Upper lobe of left lung (tissue), 6 donors: Measurements from ENCODE around the gene SEMA3D. TPM values are rescaled to one million over a fixed set of nuclear protein-coding genes. Genes with fewer than 3 reads are reported as not detected.

Source experiments
- ATAC-seq, 2 donors: fragments of 200-7000 bp; cut with Tn5 transposase; one replicate each; pipeline ENCODE4 v1.9.1; 2022; ENCODE audit warnings: mild to moderate bottlenecking in 2 of 2, moderate library complexity in 2 of 2; ENCODE audit not compliant: low FRiP score in 2 of 2
- DNase-seq, 2 donors: peaks; one replicate each; pipeline ENCODE4 v3.0.0-alpha.2; 2019 to 2020
- H3K27ac ChIP-seq, 4 donors: fragments of 200-600 bp; sonication (generic); one replicate each; pipeline ENCODE4 v1.5.1; 2016 to 2019
- H3K27me3 ChIP-seq, 4 donors: fragments of 200-600 bp; sonication (generic); one replicate each; pipeline ENCODE4 v1.5.1; 2017 to 2019
- H3K36me3 ChIP-seq, 4 donors: fragments of 200-600 bp; sonication (generic); one replicate each; pipeline ENCODE4 v1.5.1; 2016 to 2019
- H3K4me1 ChIP-seq, 4 donors: fragments of 200-600 bp; sonication (generic); one replicate each; pipeline ENCODE4 v1.5.1; 2018 to 2019
- H3K4me3 ChIP-seq, 4 donors: fragments of 200-600 bp; sonication (generic); one replicate each; pipeline ENCODE4 v1.5.1; 2017 to 2019; ENCODE audit warnings: mild to moderate bottlenecking in 2 of 4, moderate library complexity in 1 of 4
- H3K9me3 ChIP-seq, 4 donors: fragments of 200-600 bp; sonication (generic); one replicate each; pipeline ENCODE4 v1.5.1; 2018 to 2019
- CTCF ChIP-seq, 6 experiments: fragments of 450-650 bp in 4 of 6; fragments of 200-600 bp in 2 of 6; sonication (generic) in 2 of 6; IDR thresholded peaks; one replicate each; pipeline ENCODE4 v1.5.1; 2016 to 2019; ENCODE audit warnings: antibody characterized with exemption in 6 of 6
- EP300 ChIP-seq, 4 donors: sonication (generic); formaldehyde crosslinking; IDR thresholded peaks; one replicate each; pipeline ENCODE4 v1.5.1; 2017; ENCODE audit warnings: antibody characterized with exemption in 4 of 4, control low read depth in 2 of 4
- POLR2A ChIP-seq, 4 donors: fragments of 450-650 bp; IDR thresholded peaks; one replicate each; pipeline ENCODE4 v1.5.1; 2016 to 2017; ENCODE audit warnings: antibody characterized with exemption in 4 of 4, mild to moderate bottlenecking in 2 of 4
- POLR2AphosphoS5 ChIP-seq, 2 donors: sonication (generic); formaldehyde crosslinking; IDR thresholded peaks; one replicate each; pipeline ENCODE4 v1.5.1; 2017; ENCODE audit warnings: antibody characterized with exemption in 2 of 2
- WGBS, 2 donors: methylation state at CpG; one replicate each; pipeline ENCODE4 v1.1.5; 2017 to 2018; 5-methylcytosine and 5-hydroxymethylcytosine counted together
- total RNA-seq, 6 donors: library from RNA; depleted of rRNA in 4 of 6; stranded (reverse); fragments of >200 nt in 4 of 6; gene quantifications; one replicate each; pipeline versions ENCODE4 v1.1.0 to v1.2.1, GENCODE V29; 2016 to 2021
- donor health status: DM: no; HTN: no; CAD: no; lungs with moderate emphysema.
- donor health status: DM: no; HTN: yes; CAD: no; lungs with severe emphysema.

Gene SEMA3D
- total RNA-seq, 6 donors from 2014 or later, result 1.7 to 8.1 (median 3.5) TPM

GRCh38 chr7:85065888-85066485, 120.9 kb downstream of the SEMA3D start:
- no peak overlapping the region for H3K27ac ChIP-seq
- no peaks in the 10 kb centered on the region for H3K9me3 ChIP-seq
- TF ChIP-seq POLR2A (IDR thresholded peaks at IDR 0.05) (no peak), CTCF (IDR thresholded peaks at IDR 0.05) (no peak), POLR2AphosphoS5 (IDR thresholded peaks at IDR 0.05) (no peak)
- no peaks in the 10 kb centered on the region for H3K27me3 ChIP-seq
- no peaks in the 10 kb centered on the region for H3K4me1 ChIP-seq
- no peak overlapping the region for H3K4me3 ChIP-seq
- H3K36me3 ChIP-seq, result no peaks in the 10 kb centered on the region
- ATAC-seq (no peak), DNase-seq (no peak)

- H3K4me3 ChIP-seq, result no peak overlapping the region
- no peak overlapping the region for H3K27ac ChIP-seq
- no peaks in the 10 kb centered on the region for H3K4me1 ChIP-seq
- DNase-seq, result no peak
- H3K27me3 ChIP-seq, result no peaks in the 10 kb centered on the region
- TF ChIP-seq EP300 (IDR thresholded peaks at IDR 0.05), result no peak
- no peak for TF ChIP-seq CTCF (IDR thresholded peaks at IDR 0.05)
- no peak for TF ChIP-seq POLR2AphosphoS5 (IDR thresholded peaks at IDR 0.05)
- TF ChIP-seq POLR2A (IDR thresholded peaks at IDR 0.05), result no peak
- H3K36me3 ChIP-seq, result no peaks in the 10 kb centered on the region
- ATAC-seq, result peak in 1 of 2 donors; percentile 53
- H3K9me3 ChIP-seq, result no peaks in the 10 kb centered on the region
- 34 to 38% methylated on average over 1 of the region's 1 CpG for WGBS, 2 donors
Observed at GRCh38 chr7:85065306-85065705, 121.5 kb downstream of the SEMA3D start.

GRCh38 chr7:85062651-85063050, 124.2 kb downstream of the SEMA3D start:
- TF ChIP-seq CTCF (IDR thresholded peaks at IDR 0.05) (no peak), EP300 (IDR thresholded peaks at IDR 0.05) (no peak), POLR2A (IDR thresholded peaks at IDR 0.05) (no peak), POLR2AphosphoS5 (IDR thresholded peaks at IDR 0.05) (no peak)
- Histone ChIP-seq H3K36me3 (no peaks in the 10 kb centered on the region), H3K4me3 (no peak overlapping the region), H3K9me3 (no peaks in the 10 kb centered on the region), H3K4me1 (no peaks in the 10 kb centered on the region), H3K27me3 (no peaks in the 10 kb centered on the region), H3K27ac (no peak overlapping the region)
- 49 to 50% methylated on average over 1 of the region's 1 CpG for WGBS, 2 donors
- no peak for ATAC-seq
- DNase-seq, result no peak

GRCh38 chr7:85061456-85061855, 125.4 kb downstream of the SEMA3D start:
- 58 to 77% methylated on average over 2 of the region's 2 CpGs for WGBS, 2 donors
- TF ChIP-seq POLR2A (IDR thresholded peaks at IDR 0.05) (no peak), CTCF (IDR thresholded peaks at IDR 0.05) (no peak), POLR2AphosphoS5 (IDR thresholded peaks at IDR 0.05) (no peak), EP300 (IDR thresholded peaks at IDR 0.05) (no peak)
- Histone ChIP-seq H3K27me3 (no peaks in the 10 kb centered on the region), H3K4me3 (no peak overlapping the region), H3K36me3 (no peaks in the 10 kb centered on the region), H3K4me1 (no peaks in the 10 kb centered on the region), H3K27ac (no peak overlapping the region), H3K9me3 (no peaks in the 10 kb centered on the region)
- DNase-seq (no peak), ATAC-seq (no peak)

GRCh38 chr7:85060696-85061095, 126.2 kb downstream of the SEMA3D start:
- H3K27me3 ChIP-seq, result no peaks in the 10 kb centered on the region
- no peak overlapping the region for H3K4me3 ChIP-seq
- no peaks in the 10 kb centered on the region for H3K9me3 ChIP-seq
- no peak for TF ChIP-seq CTCF (IDR thresholded peaks at IDR 0.05)
- TF ChIP-seq POLR2A (IDR thresholded peaks at IDR 0.05), result no peak
- TF ChIP-seq POLR2AphosphoS5 (IDR thresholded peaks at IDR 0.05), result no peak
- TF ChIP-seq EP300 (IDR thresholded peaks at IDR 0.05), result no peak
- DNase-seq, result no peak
- no peaks in the 10 kb centered on the region for H3K36me3 ChIP-seq
- no peaks in the 10 kb centered on the region for H3K4me1 ChIP-seq
- H3K27ac ChIP-seq, result no peak overlapping the region
- no peak for ATAC-seq
- whole genome bisulfite sequencing, 2 donors, result 90 to 92% methylated on average over 2 of the region's 2 CpGs
